ENCODE results near the gene NTM. TPM values are rescaled to one million over a fixed set of nuclear protein-coding genes. Genes with fewer than 3 reads are reported as not detected.

The NTM gene
- total RNA-seq, 1 experiment from 2014 or later = 2.7 TPM

GRCh38 chr11:131354251-131354701 is 16.1 kb upstream of the NTM start:
- no peaks in the 10 kb centered on the region for H3K27me3 ChIP-seq (ENCODE audit: control insufficient read depth, insufficient read depth, low read length)
- H3K36me3 ChIP-seq (replicated peaks; ENCODE audit: control insufficient read depth, insufficient read depth, low read length) = no peaks in the 10 kb centered on the region
- peak; percentile 37 for DNase-seq
- H3K4me3 ChIP-seq (ENCODE audit: insufficient read depth, low read depth, low read length) = no peak overlapping the region

DNA sequence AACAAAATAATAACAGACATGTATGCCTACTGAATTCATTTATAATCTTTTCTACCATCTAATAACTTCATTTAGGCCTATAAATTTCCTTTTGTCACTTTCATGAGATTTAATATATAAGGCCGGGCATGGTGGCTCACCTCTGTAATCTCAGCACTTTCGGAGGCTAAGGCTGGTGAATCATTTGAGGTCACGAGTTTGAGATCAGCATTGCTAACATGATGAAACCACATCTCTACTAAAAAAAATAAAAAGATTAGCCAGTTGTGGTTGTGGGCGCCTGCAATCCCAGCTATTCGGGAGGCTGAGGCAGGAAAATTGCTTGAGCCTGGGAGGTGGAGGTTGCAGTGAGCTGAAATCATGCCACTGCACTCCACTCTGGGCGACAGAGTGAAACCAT is 14.2 kb upstream of the NTM start:
- DNase-seq = no peak
- no peaks in the 10 kb centered on the region for H3K27me3 ChIP-seq (ENCODE audit: control insufficient read depth, insufficient read depth, low read length)
- H3K4me3 ChIP-seq (ENCODE audit: insufficient read depth, low read depth, low read length) = no peak overlapping the region
- H3K36me3 ChIP-seq (replicated peaks; ENCODE audit: control insufficient read depth, insufficient read depth, low read length) = no peaks in the 10 kb centered on the region

- no peaks in the 10 kb centered on the region for H3K36me3 ChIP-seq (replicated peaks; ENCODE audit: control insufficient read depth, insufficient read depth, low read length)
- no peak overlapping the region for H3K4me3 ChIP-seq (ENCODE audit: insufficient read depth, low read depth, low read length)
- no peaks in the 10 kb centered on the region for H3K27me3 ChIP-seq (ENCODE audit: control insufficient read depth, insufficient read depth, low read length)
- DNase-seq = no peak
These were observed 5.0 kb upstream of the NTM start for GRCh38 chr11:131365329-131365930.

- H3K4me3 ChIP-seq (ENCODE audit: insufficient read depth, low read depth, low read length) = no peak overlapping the region; the same call in 1 of the 2 replicates
- H3K27me3 ChIP-seq (ENCODE audit: control insufficient read depth, insufficient read depth, low read length) = peaks cover 1% of the 10 kb centered on the region; the same call in 1 of the 2 replicates
- DNase-seq = no peak
- H3K36me3 ChIP-seq (replicated peaks; ENCODE audit: control insufficient read depth, insufficient read depth, low read length) = no peaks in the 10 kb centered on the region
These were observed 731 bp downstream of the NTM start for GRCh38 chr11:131370901-131371790.

DNA sequence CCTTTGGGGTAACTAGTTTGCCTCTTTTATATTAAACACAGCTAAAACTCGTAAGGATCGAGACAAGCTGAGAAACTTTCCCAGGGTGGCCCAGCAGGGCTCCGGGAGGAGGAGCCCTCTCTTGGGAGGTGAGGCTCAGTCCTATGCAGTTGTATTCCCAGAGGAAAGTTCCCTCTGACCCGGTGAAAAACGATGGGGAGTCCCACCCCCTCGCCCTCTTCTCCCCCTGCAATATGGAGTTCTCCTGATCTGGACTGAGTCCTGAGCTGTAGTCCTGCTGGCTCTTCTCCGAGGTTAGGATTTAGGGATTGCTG is 1.3 kb downstream of the NTM start:
- peaks cover 1% of the 10 kb centered on the region; the same call in 1 of the 2 replicates for H3K27me3 ChIP-seq (ENCODE audit: control insufficient read depth, insufficient read depth, low read length)
- H3K36me3 ChIP-seq (replicated peaks; ENCODE audit: control insufficient read depth, insufficient read depth, low read length) = no peaks in the 10 kb centered on the region
- no peak overlapping the region for H3K4me3 ChIP-seq (ENCODE audit: insufficient read depth, low read depth, low read length)
- no peak for DNase-seq

DNA sequence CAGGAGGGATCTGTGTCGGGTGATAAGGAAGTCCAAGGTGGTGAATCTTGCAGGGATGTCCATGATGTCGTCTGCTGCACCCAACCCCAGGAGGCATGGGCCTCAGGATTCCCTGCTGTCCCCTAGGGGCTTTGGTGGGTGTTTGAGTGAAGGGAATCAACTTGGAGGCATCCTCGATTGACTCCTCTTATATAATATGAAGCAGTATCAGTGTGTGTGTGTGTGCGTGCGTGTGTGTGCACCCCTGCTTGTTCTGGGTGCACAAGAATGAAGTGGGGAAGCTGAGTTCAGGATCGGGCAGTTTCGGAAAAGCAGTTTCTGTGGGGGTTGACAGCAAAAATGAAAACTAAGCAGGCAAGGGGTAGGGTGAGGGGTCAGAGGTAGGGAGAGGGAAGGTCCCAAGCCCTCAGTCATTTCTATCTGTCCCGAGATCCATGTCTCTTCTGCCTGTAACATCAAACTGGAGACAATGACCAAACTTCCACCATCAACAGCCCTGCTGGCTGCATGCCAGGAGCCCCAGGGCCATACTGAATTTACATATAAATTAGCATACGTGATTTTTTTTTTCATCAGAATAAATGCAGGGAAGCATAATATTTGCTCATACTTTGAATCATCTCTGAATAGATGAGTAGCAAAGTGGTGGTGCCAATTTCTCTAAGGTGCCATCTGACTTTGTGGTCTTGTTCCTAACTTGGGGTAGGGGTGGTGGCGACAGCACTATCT is 2.0 kb downstream of the NTM start:
- Histone ChIP-seq H3K36me3 (replicated peaks; ENCODE audit: control insufficient read depth, insufficient read depth, low read length) (no peaks in the 10 kb centered on the region), H3K27me3 (ENCODE audit: control insufficient read depth, insufficient read depth, low read length) (peaks cover 1% of the 10 kb centered on the region; the same call in 1 of the 2 replicates), H3K4me3 (ENCODE audit: insufficient read depth, low read depth, low read length) (no peak overlapping the region)
- no peak for DNase-seq

DNA sequence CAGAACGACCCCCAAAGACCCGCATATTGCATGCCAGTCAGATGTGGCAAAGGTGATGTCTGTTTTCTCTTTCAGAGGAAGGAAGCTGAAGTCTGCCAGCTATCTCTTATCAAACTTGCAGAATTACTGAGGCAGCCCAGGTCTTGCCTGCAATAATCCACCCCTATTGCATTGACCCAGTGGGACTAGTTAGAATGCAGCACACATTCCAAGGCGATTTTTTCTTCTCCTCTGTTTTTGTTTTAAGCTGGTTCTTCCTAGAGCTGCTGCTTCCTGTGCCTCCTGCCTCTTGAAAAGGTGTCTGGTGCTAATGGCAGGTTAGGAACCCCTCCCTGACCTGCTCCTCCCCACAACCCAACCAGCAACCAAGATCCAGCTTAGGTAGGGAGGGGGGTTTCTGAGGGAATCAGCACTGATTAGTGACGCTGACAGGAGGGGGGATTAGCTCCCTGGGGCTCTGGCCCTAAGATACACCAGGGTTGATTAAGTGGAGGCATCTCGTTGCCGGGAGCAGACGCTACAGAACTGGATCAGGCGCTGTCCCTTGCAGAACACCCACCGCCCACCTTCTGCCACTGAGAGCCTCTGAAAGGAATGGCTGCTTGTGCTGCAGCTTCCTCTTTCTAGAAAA is 2.8 kb downstream of the NTM start:
- Histone ChIP-seq H3K27me3 (ENCODE audit: control insufficient read depth, insufficient read depth, low read length) (peaks cover 1% of the 10 kb centered on the region; the same call in 1 of the 2 replicates), H3K36me3 (replicated peaks; ENCODE audit: control insufficient read depth, insufficient read depth, low read length) (no peaks in the 10 kb centered on the region), H3K4me3 (ENCODE audit: insufficient read depth, low read depth, low read length) (no peak overlapping the region)
- DNase-seq = peak; percentile 39

- no peak overlapping the region for H3K4me3 ChIP-seq (ENCODE audit: insufficient read depth, low read depth, low read length)
- H3K36me3 ChIP-seq (replicated peaks; ENCODE audit: control insufficient read depth, insufficient read depth, low read length) = no peaks in the 10 kb centered on the region
- DNase-seq = no peak
- peaks cover 1% of the 10 kb centered on the region; the same call in 1 of the 2 replicates for H3K27me3 ChIP-seq (ENCODE audit: control insufficient read depth, insufficient read depth, low read length)
These were observed 3.3 kb downstream of the NTM start for GRCh38 chr11:131373756-131374155.

- H3K27me3 ChIP-seq (ENCODE audit: control insufficient read depth, insufficient read depth, low read length) = peaks cover 1% of the 10 kb centered on the region; the same call in 1 of the 2 replicates
- H3K36me3 ChIP-seq (replicated peaks; ENCODE audit: control insufficient read depth, insufficient read depth, low read length) = no peaks in the 10 kb centered on the region
- no peak overlapping the region for H3K4me3 ChIP-seq (ENCODE audit: insufficient read depth, low read depth, low read length)
- DNase-seq = no peak
These were observed 5.0 kb downstream of the NTM start for GRCh38 chr11:131375421-131375820.

DNA sequence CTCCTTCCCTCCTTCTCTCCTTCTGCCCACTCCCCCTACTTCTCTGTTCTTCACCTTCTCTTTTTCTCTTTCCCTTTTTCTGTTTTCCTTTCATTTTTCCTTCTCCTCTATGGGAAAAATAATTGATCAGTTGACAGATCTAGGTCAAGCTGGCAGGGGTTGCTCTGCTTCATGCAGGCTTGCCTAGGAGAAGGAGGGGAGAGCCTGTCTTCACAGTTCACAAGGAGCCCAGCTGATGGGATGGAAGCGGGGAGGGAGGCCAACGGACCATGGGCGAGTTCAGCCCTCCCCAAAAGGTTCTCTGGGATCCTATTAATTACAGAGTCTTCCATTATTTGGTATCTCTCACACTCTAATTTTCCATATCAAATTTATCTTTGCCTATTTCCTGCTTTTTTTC is 5.5 kb downstream of the NTM start:
- Histone ChIP-seq H3K36me3 (replicated peaks; ENCODE audit: control insufficient read depth, insufficient read depth, low read length) (no peaks in the 10 kb centered on the region), H3K4me3 (ENCODE audit: insufficient read depth, low read depth, low read length) (no peak overlapping the region), H3K27me3 (ENCODE audit: control insufficient read depth, insufficient read depth, low read length) (peaks cover 1% of the 10 kb centered on the region; the same call in 1 of the 2 replicates)
- no peak for DNase-seq

DNA sequence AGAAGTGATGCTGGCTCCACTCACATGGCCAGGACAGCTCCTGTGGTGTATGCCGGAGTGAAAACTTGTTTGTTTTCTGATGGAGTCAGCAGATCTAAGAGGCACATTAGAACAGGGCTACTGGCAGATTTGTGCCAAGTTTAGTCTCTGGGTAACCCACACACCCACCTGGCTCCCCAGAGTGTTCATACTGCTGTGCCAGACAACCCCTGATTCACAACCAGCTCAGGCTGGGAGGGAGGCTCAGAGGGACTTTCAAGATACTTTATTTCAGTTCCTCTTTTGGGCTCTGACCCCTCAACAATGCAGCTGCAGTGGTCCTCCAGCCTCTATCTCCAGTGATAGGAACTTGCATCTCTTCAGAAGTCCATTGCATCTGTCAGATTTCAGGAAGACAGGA is 8.5 kb downstream of the NTM start:
- no peak overlapping the region for H3K4me3 ChIP-seq (ENCODE audit: insufficient read depth, low read depth, low read length)
- peaks cover under 1% of the 10 kb centered on the region; the same call in 1 of the 2 replicates for H3K27me3 ChIP-seq (ENCODE audit: control insufficient read depth, insufficient read depth, low read length)
- H3K36me3 ChIP-seq (replicated peaks; ENCODE audit: control insufficient read depth, insufficient read depth, low read length) = no peaks in the 10 kb centered on the region
- DNase-seq = no peak

DNA sequence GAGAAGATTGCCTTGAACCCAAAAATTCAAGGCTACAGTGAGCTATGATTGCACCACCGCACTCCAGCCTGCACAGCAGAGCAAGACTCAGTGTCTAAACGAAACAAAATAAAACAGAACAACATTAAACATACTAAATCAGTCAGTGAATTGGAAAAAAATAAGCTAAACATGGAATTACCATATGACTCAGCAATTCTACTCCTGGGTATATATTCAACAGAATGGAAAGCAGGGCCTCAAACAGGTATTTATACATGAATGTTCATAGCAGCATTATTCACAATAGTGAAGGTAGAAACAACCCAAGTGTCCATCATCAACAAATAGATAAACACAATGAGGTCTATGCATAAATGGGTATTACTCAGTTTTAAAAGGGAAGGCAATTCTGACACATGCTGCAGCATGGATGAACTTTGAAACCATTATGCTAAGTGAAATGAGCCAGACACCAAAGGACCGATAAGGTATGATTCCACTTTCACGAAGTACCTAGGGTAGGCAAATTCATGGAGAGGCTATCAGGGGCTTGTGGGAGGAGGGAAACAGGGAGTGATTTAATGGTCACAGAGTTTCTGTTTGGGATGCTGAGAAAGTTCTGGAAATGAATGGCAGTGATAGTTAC is 15.5 kb downstream of the NTM start:
- Histone ChIP-seq H3K27me3 (ENCODE audit: control insufficient read depth, insufficient read depth, low read length) (no peaks in the 10 kb centered on the region; the same call in 1 of the 2 replicates), H3K36me3 (replicated peaks; ENCODE audit: control insufficient read depth, insufficient read depth, low read length) (no peaks in the 10 kb centered on the region), H3K4me3 (ENCODE audit: insufficient read depth, low read depth, low read length) (no peak overlapping the region)
- no peak for DNase-seq

DNA sequence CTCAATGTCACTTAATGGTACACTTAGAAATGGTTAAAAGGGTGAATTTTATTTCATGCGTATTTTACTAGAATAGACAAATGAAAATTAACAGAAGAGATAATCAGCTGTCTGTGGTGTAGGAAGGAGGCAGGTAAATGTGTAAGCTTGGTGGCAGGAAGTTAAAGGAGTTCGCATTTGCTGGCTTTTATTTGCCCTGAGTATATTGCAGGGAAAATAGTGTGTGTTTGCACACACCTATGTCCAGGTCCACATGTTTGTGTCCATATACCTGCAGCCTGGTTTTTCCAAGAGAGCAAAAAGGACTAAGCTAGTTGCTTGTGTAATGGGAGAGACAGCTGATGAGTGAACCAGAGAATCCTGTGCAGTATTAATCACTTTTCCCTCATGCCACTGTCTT is 16.0 kb downstream of the NTM start:
- H3K36me3 ChIP-seq (replicated peaks; ENCODE audit: control insufficient read depth, insufficient read depth, low read length) = no peaks in the 10 kb centered on the region
- no peak for DNase-seq
- no peak overlapping the region for H3K4me3 ChIP-seq (ENCODE audit: insufficient read depth, low read depth, low read length)
- no peaks in the 10 kb centered on the region for H3K27me3 ChIP-seq (ENCODE audit: control insufficient read depth, insufficient read depth, low read length)

- Histone ChIP-seq H3K27me3 (ENCODE audit: control insufficient read depth, insufficient read depth, low read length) (no peaks in the 10 kb centered on the region), H3K4me3 (ENCODE audit: insufficient read depth, low read depth, low read length) (no peak overlapping the region), H3K36me3 (replicated peaks; ENCODE audit: control insufficient read depth, insufficient read depth, low read length) (no peaks in the 10 kb centered on the region)
- DNase-seq = no peak
These were observed 17.6 kb downstream of the NTM start for GRCh38 chr11:131388030-131388429.
